ENCODE data around the gene TAAR5.

- TF ChIP-seq RXRA (IDR thresholded peaks at IDR 0.05; ENCODE audit: borderline replicate concordance, low read depth) = no peak
- TF ChIP-seq CTCF (IDR thresholded peaks at IDR 0.05) = no peak
- no peak for TF ChIP-seq MXI1 (IDR thresholded peaks at IDR 0.05; ENCODE audit: low read depth, low read length)
- no peak for TF ChIP-seq RFX5 (IDR thresholded peaks at IDR 0.05; ENCODE audit: low read length)
- TF ChIP-seq SIN3A (IDR thresholded peaks at IDR 0.05; ENCODE audit: borderline replicate concordance, low read depth, low read length) = no peak
- no peak for TF ChIP-seq NFIC (IDR thresholded peaks at IDR 0.05; ENCODE audit: borderline replicate concordance)
- no peak for TF ChIP-seq YY1 (IDR thresholded peaks at IDR 0.05; ENCODE audit: low read depth)
- no peak for TF ChIP-seq EP300 (IDR thresholded peaks at IDR 0.05; ENCODE audit: borderline replicate concordance in 1 of 2, low read depth in 1 of 2, low read length in 1 of 2)
- no peak for TF ChIP-seq REST (IDR thresholded peaks at IDR 0.05; ENCODE audit: low read depth, low read length)
- no peak for TF ChIP-seq ZBTB33 (IDR thresholded peaks at IDR 0.05; ENCODE audit: borderline replicate concordance, low read depth)
Measured at GRCh38 chr6:132552372-132552771, 37.2 kb downstream of the TAAR5 start, which contains the start of gene TAAR8.

Data from SK-N-SH (cell line).